Stimulated activated CD4-positive, alpha-beta T cell treated with anti-CD3 and anti-CD28 coated beads, Interleukin-1b, Interleukin-23, amount 100 ng/mL, for 24 hours (primary cell): ENCODE measurements around the gene KCNV2.
"Not testable (repeated sequence)": the region's sequence is repeated elsewhere in the genome, so short reads cannot be mapped to it uniquely, and the experiment has no call there.

Experiments used
- DNase-seq, 4 experiments: peaks; one replicate each; pipeline ENCODE4 v3.0.0-alpha.2; 2020; ENCODE audit warnings: low read depth in 4 of 4, low spot score in 1 of 4

The KCNV2 gene

GRCh38 chr9:2717385-2717784 lies at the start of gene KCNV2:
Gene KCNV2, plus strand, starts transcription at chr9:2717510. Its CDS starts 230 bp downstream, at chr9:2717740.
- DNase-seq: no peak

DNA sequence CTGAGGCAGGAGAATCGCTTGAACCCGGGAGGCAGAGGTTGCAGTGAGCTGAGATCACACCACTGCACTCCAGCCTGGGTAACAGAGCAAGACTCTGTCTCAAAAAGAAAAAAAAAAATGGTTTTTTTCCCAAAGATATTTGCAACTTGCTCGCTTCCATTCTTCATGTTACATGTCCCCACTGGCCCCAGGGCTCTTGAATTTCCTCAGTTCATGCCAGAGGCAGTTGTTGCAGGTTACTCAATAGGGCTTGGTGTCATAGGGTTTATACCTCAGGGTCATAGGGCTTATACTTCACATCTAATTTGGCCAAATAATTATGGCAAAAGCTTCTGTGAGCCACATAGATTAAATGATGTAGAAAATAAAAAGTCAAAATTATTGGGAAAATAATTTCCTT lies 44.1 kb upstream of the KCNV2 start:
- no peak for DNase-seq

DNA sequence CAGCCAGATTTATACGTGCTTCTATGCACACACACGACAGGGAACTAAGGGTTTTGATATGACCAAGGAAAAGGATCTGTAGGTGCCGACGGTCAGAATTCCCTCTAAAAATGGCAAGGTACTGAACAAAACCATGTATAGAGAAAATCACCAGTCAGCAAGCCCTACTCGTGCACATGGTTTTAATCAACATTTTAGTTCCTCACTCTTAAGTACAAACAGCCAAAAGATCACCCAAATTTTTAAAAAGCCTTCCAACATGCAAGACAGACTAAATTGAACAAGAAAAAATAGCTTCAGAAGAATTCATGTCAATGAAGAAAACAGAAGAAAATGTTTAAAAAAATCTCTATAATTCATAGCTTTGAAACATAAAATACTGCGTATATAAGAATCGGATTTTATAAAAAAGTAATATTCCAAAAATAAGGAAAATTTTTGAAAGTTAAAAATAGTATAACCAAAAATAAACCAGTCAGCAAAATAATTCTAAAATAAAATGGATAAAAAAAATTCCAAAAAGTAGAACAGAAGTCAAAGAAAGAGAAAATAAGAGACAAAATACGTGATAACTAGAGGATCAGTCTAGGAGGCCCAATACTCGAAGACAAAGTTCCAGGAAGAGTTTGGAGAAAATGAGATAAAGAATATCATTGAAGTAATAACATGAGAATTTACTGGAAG lies 43.0 kb upstream of the KCNV2 start:
- no peak for DNase-seq

DNA sequence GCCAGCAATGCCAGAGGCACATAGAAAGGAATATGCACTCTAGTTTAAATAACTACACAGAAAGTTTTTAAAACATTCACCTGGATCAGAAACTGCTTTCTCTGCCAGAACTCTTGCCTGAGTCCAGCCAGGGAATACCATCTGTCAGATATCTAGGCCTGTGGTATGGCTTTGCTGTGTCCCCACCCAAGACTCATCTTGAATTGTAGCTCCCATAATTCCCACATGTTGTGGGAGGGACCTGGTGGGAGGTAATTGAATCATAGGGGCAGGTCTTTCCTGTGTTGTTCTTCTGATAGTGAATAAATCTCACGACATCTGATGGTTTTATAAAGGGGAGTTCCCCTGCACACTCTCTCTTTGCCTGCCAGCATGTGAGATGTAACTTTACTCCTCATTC lies 41.5 kb upstream of the KCNV2 start:
- no peak for DNase-seq

DNA sequence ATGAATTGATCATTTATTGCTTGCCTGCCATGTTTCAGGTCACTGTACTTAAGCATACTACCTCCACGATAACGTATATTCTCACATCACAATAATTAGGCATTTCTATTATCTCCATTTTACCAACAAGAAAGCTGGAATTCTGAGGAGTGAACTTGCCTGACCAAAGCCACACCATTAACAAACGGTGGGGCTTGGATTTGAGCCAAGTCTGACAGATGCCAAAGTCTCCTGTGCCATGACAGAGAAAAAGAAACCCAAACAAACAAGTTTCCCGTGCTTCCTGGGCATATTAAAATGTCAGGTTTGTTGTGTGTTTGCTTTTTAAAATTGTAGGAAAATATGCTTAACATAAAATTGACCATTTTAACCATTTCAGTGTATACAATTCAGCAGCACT lies 40.8 kb upstream of the KCNV2 start:
- no peak for DNase-seq

GRCh38 chr9:2677915-2678889 lies 39.1 kb upstream of the KCNV2 start:
- no peak for DNase-seq

- no peak for DNase-seq
Observed at GRCh38 chr9:2679011-2679410, 38.3 kb upstream of the KCNV2 start.

DNA sequence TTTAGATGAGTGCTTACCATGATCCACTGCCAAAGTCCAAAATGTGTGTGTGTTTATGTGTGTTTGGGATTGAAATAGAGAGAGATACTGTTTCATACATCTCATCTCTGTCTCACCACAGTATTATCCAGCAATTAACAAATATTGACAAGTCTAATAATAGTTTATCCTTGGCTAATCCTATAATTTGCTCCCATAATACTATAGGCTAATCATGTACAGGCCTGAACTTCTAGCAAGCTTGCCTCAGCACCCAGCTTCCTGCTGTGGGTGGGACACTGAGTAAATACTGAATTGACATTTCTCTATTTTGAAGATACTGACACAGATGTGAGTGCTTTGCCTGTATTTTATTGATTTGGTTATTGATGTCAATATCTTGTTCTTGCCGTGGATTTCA lies 35.3 kb upstream of the KCNV2 start:
- DNase-seq: no peak

DNA sequence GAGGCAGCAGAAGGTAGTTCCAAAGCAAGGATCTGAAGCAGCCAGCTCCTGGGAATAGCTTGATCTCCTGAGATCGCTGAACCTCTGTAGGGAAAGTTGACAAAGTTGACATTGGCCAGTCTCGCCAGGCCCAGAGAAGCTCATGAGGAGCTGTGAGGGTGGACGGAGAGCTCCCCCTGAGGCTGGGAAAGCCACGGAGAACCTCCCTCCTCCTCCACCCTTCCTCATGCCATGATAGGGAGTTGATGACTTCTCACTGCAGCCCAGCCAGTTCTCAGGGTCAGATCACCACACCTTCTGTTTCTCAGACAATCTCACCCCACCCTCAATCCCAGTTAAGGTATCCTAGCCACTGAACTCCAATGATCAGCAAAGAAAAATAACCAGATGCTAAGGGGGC lies 30.4 kb upstream of the KCNV2 start:
- no peak for DNase-seq

GRCh38 chr9:2688636-2689035 lies 28.7 kb upstream of the KCNV2 start:
- DNase-seq: no peak

- DNase-seq: no peak
Observed at GRCh38 chr9:2691212-2691611, 26.1 kb upstream of the KCNV2 start.

DNA sequence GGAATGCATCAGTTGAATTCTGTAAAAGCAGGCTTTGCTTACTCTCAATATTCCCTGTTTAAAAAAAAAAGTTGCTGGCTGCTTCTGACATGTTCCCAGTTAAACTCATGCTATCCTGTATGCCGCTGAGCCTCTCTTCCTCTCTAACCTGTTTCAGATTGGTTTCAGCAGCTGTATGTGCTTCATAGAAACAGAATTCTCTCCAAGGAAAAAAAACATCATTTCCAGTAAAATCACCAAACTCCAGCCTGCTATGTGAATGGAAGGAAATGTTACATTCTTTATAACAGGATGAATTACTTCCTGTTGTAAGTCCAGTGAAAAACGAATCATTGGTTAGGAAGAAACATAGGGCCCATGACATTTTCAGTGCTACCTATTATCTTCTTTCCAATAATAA lies 25.7 kb upstream of the KCNV2 start:
- no peak for DNase-seq

- DNase-seq: no peak
Observed at GRCh38 chr9:2693056-2693455, 24.3 kb upstream of the KCNV2 start.

- no peak for DNase-seq
Observed at GRCh38 chr9:2697492-2697891, 19.8 kb upstream of the KCNV2 start.

DNA sequence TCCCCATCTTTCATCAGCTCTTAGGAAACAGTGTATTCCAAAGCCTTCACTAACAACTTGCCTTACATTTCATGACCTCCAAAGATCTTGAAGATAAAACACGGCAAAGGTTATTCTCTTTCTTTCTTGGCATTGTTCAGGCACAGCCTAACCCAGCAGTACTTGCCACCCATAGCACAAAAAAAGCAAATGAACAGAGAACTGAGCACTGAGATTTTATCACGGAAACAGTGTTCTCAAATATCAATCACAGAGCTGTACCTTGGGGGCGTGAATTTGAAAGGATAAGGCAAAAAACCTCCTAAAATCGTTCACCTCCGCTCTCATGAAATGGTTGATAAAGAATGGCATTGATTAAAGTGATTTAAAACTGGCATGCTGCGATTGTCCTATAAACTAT lies 16.9 kb upstream of the KCNV2 start:
- DNase-seq: no peak

DNA sequence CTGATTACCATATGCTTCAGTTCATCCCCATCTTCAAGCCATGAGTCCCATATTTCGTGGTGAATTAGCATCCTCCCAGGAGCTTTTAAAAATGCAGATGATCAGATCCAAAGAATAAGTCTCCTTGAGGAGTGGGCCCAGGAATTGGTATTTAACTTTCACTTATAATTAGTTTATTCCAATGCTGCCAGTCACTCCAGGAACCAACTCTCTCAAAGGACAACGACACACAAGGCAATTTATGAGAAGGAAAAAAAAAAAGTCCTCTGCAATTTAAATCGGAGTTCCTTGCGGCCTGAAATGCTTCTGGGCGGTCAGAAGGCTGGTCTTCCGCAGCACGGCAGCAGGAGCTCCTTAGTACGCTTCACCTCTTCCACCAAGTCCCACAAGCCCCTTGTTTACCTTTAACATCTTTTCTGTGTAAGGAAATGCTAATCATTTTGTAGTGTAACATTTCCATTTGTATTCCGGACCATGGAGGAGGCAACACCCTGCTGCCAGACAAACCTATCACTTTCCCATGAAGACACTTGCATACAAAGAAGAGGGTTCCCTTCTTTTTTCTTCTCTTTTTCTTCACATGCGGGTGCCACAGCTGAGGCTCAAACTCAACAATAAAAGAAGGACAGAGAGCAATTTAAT lies 16.3 kb upstream of the KCNV2 start:
- DNase-seq: no peak

GRCh38 chr9:2704504-2704903 lies 12.8 kb upstream of the KCNV2 start:
- DNase-seq: no peak

DNA sequence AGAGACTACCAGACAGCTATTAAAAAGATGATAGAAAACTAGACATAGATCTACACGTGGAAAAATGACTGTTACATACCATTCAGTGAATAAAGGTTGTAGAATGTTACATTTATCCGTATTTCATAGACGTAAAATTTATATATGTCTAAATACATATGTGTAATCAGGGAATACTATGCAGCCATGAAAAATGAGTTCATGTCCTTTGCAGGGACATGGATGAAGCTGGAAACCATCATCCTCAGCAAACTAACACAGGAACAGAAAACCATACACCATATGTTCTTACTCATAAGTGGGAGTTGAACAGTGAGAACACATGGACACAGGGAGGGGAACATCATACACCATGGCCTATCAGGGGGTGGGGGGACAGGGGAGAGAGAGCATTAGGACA lies 10.1 kb upstream of the KCNV2 start:
- not testable (repeated sequence) for DNase-seq

DNA sequence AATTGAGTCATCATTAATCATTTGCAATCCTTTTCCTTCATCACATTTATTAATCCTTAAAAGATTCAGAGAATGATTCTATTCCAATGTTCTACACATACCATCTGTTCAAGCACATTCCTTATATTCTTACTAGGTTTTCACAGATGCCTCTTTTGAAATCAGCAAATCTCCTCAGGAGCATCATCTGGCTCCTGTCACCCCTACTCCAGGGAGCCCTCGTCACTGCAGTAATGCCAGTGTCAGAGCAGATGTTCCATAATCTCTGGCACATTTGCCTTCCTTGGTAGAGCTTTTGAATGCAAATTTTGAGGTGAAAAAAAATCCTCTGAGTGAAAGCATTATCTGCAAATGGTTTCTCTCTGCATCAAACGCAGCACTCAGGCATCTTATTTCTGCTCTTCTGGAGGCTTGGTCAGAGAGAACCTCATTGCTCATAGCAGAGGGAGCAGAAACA lies 7.6 kb upstream of the KCNV2 start:
- no peak for DNase-seq

- no peak for DNase-seq
Observed at GRCh38 chr9:2711716-2712115, 5.6 kb upstream of the KCNV2 start.

DNA sequence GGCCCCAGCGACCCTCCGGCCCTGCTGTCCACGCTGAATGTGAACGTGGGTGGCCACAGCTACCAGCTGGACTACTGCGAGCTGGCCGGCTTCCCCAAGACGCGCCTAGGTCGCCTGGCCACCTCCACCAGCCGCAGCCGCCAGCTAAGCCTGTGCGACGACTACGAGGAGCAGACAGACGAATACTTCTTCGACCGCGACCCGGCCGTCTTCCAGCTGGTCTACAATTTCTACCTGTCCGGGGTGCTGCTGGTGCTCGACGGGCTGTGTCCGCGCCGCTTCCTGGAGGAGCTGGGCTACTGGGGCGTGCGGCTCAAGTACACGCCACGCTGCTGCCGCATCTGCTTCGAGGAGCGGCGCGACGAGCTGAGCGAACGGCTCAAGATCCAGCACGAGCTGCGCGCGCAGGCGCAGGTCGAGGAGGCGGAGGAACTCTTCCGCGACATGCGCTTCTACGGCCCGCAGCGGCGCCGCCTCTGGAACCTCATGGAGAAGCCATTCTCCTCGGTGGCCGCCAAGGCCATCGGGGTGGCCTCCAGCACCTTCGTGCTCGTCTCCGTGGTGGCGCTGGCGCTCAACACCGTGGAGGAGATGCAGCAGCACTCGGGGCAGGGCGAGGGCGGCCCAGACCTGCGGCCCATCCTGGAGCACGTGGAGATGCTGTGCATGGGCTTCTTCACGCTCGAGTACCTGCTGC lies 839 bp downstream of the KCNV2 start:
- no peak for DNase-seq
